Measurements from ENCODE around the gene GABRR2.

GABRR2 gene

DNA sequence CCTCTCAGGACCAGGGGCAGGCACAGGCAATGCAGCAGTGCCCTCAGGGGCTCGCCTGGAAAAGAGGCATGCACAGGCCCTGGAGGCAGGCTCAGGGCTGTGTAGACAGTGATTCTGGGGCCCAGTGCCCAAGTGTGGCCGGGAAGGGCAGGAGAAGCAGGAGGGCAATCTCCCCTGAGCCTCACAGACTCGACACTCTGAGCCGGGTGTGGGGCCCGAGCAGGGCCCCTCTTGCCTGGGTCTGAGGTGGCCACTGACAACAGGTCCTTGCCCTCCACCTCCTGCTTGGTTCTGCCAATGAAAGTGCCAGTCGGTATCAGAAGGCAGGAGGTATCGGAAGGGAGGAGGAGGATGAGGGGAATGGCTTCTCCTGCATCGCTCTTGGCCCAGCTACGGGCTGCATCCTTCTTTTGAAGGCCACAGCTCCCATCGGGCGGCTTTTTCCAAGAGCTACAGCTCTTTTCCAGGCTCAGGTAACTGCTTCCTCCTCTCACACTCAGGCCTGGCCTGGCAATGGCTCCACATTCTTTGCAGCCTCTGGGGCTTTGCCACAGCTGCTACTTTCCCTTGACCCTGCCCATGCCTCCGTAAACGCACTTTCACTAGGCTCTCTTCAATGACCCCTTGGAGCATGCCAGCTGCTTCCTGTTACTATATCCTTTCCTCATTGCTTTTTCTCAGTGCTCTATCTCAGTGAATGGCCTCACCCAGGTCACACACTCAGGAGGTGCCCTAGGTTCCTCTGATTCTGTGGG lies 24.5 kb downstream of the GABRR2 start:
- DNase-seq, result no peak

DNA sequence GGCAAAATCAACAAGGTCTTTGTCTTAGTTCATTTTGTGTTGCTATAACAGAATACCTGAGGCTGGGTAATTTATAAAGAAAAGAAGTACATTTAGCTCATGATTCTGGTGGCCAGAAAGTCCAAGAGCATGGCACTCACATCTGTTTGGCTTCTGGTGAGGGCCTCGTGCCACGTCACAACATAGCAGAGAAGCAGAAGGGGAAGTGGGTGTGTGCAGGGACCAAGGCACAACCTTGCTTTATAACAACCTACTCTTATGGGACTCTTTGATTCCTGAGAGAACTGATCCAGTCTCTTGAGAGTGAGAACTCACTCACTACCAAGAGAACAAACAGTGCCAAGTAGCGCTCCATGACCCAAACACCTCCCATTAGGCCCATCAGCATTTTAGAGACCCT lies 25.4 kb downstream of the GABRR2 start:
- DNase-seq, result no peak

DNA sequence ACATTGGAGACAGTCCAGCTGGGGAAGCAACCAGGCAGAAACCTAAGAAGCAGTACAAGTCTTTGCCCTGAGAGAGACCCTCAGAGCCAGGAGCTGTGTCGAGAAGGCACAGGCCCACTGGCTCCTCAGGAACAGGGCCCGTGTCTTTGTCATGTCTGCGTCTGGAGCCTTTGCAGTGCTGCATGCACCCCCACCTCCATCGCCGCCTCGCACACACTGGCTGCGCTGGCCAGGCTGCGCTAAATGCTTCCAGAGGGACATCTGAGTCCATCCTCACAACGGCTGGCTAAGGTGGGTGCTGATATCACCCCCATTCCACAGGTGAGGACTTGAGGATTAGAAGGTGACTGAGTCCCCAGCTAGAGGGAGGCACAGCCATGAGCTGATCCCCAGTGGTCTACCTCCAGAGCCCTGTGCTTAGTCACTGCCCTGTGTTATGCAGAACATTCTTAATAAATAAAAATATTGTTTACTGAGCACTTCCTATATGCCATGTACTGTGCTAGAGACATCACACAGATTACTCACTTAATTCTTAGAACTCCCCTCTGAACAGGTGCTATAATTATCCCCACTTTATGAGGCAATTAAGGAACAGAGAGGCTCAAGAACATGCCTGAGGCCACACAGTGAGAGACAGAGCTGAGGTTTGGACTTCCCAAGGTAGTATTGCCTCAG lies 27.6 kb downstream of the GABRR2 start:
- no peak for DNase-seq

DNA sequence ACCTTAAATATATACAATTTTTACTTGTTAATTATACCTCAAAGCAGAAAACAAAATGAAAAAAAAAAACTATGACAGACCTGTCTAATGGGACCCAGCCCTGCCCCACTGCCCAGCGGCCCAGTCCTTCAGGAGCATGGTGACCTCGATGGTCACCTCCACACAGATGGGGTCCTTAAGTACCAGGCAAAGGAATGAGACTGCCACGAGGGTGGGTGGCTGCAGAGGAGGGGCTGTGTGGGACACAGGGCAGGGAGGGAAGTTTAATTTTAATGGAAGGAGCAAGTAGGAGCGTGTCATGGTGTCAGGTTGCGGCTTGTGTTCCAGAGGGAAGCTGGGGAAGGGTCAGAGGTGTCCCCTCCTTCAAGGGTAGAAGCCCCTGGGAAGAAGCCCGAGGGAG lies 28.6 kb downstream of the GABRR2 start:
- no peak for DNase-seq

DNA sequence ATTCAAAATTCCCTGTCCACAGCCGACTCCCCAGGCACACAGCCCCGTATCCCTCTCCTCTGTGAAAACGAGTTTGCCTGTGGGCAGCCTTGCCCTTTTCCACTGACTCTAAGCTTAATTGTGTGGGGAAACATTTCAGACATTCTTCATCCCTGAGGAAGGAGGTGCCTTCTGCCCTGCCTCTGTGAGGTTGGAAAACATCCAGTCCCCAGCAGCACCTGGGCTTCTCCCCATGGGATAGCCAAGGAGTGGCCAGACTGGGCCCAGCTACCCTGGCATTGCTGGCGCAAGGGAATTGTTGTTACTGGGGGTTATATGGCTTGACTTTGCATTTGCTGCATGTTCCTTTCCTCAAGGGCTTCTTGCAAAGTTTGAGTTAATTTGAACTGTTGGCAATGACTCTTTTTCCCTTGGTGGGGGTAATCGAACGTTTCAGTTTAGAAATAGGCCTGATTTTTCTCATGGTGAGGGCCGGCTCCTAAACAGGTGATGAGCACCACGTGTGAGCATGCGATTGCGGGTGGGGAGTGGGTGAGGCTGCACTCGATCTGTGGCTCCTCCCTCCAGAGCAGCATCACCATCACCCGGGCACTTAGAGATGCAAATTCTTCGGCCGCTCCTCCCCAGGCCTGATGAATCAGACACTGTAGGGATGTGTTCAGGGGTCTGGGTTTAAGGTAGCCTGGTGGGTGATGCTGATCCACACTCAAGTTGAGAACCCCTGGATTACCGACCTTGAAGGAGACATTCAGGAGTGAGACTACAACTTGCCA lies 29.9 kb downstream of the GABRR2 start:
- no peak for DNase-seq

DNA sequence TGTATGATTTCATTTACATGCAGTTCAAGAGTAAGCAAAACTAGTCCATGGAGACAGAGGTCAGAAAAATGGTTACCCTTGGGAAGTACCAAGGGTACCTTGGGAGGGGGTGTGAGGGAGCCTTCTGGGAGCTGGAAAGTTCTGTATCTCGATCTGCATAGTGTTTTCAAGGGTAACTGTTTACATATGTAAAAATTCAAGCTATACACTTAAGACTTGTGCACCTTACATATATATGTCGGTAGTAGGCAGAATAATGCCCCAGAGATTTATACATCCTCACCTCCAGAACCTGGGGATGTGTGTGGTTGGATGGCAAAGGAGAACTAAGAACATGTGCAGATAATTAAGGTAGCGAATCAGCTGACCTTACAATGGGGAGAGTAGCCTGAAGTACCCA lies 31.0 kb downstream of the GABRR2 start:
- no peak for DNase-seq

DNA sequence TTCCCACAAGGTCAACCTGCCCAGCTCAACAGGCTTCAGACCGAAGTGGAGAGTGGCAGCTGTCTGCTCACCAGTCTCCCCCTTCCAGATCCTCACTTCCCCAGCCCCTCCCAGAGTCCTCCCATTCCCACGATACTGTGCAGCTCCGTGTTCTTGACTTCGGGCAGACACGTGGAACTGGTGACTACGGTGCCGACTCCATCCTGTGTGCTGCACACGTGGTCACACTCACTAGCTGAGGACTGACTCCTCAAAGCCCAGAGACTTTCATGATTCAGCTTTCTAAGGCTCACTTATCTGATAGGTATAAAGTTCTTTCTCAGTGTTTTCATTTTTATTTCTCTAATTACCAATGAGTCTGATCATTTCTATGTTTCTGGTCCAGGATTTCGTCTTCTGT lies 32.4 kb downstream of the GABRR2 start:
- DNase-seq, result no peak

DNA sequence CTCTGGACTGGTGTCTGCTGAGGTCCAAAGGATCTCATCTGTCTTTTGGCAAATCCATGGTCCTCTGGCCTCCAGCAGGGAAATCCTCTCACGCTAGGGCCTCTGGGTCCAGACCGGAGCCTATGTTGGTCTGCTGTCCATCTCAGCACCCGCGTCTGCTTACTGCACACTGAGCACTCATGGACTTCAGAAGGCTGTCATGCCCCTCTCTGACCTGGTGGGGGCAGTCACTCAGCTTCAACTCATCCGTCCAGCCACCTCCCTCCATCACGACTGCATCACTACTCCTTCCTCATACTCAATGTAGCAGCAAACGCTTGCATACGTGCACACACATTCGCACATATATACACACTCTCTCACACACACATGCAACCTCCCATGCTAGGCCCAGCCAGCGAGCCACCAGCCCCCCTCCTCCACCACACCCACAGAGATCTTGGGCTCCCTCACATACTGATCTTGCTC lies 33.3 kb downstream of the GABRR2 start:
- peak; percentile 76 for DNase-seq

DNA sequence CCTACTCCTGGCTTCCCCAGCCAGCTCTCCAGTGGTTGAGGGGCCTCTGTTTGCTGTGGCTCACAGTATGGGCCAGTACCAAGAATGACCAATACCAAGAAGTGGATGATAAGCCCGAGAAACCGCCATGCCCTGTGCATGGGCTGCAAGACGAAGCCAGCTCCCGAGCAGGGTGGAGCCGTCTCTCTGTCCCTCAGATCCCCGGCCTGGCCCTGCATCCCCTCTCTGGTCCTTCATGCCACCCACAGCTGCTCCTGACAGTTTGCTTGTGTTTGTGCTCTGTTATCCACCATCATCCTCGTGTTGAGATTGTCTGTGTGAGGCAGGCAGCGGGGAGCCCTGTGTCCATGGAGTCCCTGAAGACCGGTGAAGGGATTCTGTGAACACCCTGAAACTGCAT lies 36.1 kb downstream of the GABRR2 start:
- no peak for DNase-seq

DNA sequence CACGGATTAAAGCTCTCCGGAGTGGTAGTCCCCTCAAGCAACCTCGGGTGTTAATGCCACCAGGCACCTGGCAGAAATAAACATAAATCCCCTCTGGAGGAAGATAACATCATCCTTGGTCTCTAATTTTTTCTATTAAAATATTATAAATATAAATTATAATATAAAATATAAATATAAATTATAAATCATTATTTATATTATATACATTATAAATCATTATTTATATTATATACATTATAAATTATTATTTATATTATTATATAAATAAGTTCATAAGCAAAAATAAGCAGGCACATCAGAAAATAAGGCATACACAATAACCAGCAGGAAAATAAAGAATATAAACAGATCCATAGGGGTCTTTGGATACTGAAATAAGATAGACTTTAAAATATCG lies 39.2 kb downstream of the GABRR2 start:
- DNase-seq, result no peak

DNA sequence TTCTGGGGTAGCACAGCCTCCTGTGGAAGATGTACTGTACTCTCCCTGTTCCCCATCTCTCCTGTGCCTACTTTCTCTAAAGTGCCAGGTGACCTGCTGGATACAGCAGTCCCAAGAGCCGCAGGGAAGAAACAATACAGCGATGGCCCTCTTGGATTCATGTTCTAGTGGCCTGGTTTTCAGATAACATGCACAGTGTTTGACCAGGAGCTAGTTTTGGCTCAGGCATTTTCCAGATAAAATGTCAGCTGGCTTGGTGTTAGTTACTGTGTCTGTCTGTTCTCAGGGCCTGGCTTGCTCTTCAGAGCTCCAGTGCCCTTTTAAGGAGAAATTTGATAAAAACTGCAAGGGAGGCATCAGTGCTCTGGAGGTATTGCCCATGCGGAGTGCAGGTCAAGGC lies 41.3 kb downstream of the GABRR2 start:
- no peak for DNase-seq

DNA sequence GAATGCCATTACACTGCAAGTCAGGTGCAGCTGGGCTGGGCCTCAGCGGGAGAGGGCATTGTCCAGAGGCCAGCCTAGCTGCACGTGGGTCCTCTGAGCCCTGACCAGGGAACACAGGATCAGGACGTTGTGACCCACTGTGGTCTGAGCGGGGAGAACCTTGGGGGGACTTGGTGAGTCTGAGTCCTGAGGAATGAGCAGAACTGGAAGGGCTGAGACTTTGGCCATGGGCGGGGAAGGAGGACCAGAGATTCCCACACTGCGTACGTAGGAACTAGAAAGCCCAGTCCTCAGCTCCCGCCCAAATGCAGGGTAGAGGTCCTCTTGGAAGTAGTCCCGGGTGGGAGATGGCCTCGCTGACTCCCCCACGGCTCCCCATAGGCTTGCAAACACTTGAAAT lies 42.5 kb downstream of the GABRR2 start:
- DNase-seq, result no peak

DNA sequence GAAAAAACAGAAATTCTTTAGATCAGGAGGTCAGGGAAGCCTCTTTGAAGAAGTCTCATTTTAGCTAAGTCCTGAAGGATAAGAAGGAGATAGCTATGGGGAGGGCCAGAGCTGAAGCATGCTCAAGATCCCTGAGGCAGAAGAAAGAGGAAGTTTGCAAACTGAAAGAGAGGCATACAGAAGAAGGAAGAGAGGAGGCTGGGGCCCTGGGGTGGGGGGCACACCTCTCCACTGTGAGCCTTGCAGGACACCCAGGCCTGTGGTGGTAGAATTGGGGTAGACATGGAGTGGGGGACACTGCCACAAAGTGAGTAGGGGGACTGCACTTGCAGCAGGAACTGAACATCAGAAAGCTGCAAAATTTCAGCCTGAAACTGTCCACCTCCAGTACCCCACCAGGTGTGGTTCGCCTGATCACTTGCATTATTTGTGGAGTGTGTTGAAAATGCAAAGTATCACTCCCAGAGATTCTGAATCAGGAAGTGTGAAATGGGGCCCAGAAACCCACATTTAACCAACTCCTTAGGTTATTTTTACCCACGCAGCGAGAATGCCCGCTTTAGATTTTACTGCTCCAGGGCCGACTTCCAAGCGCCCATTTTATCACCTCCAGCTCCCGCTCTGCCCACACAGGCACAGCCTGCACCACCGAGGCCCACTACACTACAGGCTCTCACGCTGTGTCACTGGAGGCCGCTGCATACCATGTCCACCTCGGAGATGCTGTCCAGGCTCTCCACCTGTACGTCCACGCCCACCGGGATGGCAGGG lies 44.0 kb downstream of the GABRR2 start:
- DNase-seq, result no peak

DNA sequence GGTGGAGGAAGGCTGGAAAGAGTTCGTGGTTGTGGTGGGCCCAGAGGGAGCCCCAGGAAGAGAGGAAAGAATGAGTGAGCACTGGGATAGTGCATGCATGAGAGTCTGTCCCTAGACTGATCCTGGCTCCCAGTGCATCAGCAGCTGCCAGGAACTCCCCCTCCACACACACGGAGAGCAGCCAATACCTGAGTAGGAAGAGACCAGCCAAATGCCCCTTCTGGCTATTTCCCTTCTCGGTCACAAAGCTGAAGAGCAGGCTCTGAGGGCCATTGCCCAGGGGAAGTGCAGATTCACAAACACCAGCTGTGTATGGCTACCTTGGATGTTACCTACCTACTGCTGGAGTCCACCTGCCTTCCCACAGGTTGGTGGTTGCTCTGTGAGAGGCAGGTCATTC lies 45.1 kb downstream of the GABRR2 start:
- DNase-seq, result no peak

DNA sequence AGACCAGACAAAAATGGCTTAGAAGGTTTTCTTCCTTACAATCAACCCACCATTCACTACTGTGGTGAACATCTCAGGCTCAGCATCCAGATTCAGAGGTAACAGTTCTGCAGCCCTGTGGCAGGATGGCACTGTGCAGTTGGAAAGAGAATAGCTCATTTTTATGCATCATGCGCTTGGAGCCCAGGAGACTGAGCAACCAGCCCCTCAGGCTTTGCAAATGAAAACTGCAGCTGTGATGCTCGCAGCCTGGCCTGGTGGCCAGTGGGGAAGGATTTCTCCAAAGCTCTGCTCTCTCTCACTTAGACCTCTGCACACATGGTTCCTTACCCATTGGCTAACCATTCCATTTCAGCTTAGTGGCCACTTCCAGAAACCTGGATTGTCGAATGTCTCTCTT lies 45.8 kb downstream of the GABRR2 start:
- DNase-seq, result no peak

DNA sequence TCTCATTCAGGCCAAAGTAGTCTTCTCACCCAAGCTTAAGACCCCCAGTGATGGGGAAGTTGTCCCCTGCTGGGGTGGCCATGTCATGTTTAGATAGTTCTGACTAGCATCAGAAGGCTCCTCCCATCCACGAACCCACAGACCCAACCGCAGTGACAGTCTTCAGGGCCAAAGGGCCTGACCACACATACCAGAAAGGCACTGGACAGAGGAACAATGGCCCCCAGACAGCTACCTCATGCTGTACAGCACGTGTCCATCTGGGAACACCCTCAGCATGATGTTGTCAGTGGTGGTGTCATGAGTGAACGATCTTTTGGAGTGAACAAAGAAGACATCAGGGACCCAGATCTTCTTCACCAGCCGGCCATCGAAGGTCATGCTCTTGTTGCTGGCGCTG lies 46.3 kb downstream of the GABRR2 start:
- DNase-seq, result no peak

DNA sequence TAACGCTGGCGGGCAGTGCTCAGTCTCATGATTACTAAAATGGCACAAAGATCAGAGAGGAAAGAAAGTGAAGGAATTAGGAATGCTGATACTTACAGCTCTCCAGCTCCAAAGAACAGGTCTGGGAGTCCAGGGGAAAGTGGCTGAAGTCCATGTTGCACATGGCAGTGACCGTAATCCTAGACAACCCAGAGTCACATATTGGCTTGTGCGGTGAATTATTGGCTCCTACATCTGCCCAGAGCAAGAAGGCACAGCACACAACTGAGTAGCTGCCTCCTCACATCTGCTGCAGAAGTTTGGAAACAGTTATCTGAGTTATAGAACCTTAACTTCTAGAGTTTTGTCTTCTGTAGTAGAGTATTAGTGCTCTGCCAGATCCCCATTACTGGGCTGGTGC lies 47.2 kb downstream of the GABRR2 start:
- DNase-seq, result no peak

DNA sequence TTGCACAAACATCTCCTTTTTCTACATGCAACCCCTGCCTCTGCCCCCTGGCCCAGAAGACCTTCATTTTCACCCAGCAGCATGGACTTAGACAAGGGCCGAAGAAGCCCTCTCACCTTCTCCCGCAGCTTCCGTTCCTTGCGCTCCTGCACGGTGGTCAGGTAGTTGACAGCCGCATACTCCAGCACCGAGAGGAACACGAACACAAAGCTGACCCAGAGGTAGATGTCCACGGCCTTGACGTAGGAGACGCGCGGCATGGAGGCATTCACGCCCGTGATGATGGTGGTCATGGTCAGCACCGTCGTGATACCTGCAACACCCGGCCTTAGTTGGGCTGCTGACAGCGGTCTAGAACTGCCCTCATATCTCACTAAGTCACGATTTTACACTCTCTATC lies 50.8 kb downstream of the GABRR2 start:
- DNase-seq, result no peak

DNA sequence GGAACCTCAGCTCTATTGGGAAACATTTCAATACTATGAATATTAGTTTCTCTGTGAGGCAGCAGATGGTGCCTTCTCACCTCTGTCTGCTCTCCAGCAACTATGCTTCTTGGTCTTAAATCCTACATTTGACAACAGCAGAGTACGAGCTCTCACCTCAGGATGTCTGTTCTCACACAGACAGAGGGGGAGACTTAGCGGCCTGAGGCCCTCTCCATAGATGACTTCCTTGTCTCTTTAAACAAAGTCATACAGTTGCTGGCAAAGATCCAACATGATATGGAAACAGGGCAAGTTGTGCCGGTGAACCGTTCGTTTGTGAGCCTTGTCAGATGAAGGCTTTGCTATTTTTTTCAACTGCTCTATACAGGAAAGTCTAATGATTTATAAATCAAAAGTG lies 54.3 kb downstream of the GABRR2 start:
- DNase-seq, result no peak

DNA sequence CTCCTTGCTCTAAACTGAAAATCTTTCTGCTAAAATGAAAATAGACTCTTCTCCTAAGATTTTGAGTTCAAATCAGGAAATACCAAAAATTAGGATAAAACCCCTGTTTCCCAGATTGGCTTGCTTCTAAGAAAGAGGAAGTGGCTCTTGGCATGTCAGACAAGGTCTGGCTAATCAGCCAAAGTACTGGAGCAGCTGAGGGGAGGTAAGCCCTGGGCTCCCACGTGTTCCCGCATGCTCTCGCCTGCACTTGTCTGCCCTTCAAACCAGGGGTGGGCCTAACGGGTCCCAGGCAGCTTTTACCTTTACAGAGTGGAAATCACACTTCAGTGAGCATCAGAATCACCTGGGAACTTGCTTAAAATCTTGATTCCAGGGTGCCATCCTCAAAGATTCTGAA lies 54.8 kb downstream of the GABRR2 start:
- no peak for DNase-seq

DNA sequence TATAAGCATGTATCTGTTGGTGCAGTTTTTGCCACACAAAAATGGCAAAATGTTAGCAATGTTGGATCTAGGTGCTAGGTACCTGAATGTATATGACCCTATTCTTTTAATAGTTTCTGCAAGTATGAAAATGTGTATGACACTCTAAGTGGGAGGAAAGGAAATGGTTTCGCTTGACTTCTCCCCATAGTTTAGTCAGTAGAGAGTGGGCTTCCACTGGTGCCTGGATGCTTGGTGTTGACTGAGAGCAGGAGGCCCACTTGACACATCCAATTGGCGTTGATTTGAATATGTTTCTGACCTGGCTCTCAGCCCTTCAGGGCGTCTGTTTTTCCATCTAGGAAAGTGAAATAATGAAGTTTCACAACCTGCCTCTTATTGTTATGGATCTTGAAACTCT lies 56.2 kb downstream of the GABRR2 start:
- DNase-seq, result no peak

DNA sequence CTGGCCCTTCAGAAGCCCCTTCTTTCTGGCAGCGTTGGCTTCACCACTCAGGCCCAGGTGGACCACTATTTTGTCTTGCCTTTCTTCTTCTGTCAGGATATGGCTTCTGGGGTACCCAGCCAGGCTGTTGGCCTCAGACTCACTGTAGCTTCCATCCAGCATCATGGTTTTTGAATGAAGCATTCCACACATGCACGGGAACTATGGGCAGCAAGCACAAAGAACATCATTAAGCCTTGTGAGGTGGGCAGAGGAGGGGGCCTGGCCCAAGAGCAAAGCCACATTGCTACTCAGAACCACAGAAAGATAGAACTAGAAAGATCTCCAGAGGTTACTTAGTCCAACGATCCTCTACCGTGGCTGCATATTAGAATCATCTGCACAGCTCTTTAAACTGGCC lies 57.3 kb downstream of the GABRR2 start:
- no peak for DNase-seq

DNA sequence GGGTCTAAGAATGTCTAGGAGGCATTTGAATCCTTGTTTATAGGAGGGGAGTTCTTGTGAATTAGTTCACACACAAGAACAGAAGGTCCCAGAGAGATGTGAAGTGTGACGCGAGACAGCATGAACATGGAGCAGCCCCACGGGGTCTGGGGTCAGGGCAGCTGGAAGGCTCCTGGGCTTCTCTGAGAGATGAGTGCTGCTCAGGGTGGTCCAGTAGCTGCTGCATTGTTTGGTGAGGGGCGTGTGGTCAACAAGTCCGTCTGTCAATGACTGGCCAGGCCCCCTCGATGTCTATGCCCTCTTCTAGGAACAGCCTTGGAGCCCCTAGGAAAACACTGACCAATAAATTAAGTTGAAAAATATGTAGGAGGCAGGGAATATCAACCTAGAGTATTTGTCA lies 57.8 kb downstream of the GABRR2 start:
- no peak for DNase-seq

Measured in 8988T (cell line).